Stimulated activated CD8-positive, alpha-beta memory T cell treated with anti-CD3 and anti-CD28 coated beads, Interleukin-7, amount 100 ng/mL, for 4 hours (primary cell): ENCODE results near the gene GNAT1.
"Not testable (repeated sequence)": the region's sequence is repeated elsewhere in the genome, so short reads cannot be mapped to it uniquely, and the experiment has no call there.

Source experiments
- DNase-seq, 2 donors: peaks; one replicate each; pipeline ENCODE4 v3.0.0-alpha.2; 2020; ENCODE audit warnings: low read depth in 2 of 2

GNAT1 gene

GRCh38 chr3:50203113-50203808 is 11.9 kb downstream of the GNAT1 start:
- DNase-seq: no peak

DNA sequence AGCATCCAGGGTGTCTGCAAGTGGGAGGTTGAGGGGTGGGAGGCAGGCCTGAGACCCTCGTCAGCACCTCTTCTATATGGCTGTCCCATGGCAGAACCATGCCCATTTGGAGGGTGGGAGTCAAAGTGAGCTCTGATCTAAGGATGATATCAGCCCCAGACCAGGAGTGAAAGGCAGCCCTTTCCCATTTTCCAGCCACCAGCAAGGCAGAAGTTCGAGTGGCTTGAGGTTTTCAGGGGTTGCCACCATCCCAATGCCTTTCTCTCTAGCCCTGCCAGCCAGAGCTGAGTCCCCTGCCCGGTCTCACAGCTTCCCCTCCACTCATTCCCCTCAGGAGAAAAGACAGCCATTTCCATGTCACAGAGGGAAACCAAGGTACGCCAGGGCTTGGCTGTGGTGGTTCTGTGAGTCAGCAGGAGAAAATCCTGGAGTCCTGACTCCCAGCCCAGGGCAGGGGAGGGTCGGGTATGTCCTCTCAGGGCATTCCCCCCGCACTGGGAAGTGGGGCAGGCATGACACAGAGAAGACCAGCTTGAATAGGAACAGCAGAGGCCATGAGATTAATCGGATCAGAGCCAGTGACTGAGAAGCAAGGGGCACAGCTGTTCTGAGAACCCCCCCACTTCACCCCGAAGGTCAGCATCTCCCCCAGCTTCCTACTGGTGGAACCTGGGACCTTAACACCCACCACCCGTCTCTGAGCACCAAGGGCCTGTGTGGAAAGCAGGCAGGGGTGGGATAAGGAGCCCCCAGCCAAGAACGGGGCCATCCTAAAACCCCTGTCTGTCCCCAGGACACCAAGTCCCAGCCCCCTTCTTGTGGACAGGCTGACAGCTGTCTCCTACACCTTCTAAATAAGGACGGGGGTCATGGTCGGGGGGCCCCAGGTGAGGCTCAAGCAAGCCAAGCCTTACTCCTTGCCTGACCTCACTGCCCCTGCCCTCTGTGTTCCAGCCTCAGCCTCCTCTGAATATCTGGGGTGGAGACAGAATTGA is 12.7 kb downstream of the GNAT1 start:
- no peak for DNase-seq

GRCh38 chr3:50204804-50205412 is 13.5 kb downstream of the GNAT1 start, which contains the start of gene SLC38A3:
SLC38A3 (plus strand) TSS chr3:50205271; CDS start chr3:50214200, 8,929 bp downstream.
- no peak for DNase-seq

- no peak for DNase-seq
These were observed 14.2 kb downstream of the GNAT1 start for GRCh38 chr3:50205413-50206276.

DNA sequence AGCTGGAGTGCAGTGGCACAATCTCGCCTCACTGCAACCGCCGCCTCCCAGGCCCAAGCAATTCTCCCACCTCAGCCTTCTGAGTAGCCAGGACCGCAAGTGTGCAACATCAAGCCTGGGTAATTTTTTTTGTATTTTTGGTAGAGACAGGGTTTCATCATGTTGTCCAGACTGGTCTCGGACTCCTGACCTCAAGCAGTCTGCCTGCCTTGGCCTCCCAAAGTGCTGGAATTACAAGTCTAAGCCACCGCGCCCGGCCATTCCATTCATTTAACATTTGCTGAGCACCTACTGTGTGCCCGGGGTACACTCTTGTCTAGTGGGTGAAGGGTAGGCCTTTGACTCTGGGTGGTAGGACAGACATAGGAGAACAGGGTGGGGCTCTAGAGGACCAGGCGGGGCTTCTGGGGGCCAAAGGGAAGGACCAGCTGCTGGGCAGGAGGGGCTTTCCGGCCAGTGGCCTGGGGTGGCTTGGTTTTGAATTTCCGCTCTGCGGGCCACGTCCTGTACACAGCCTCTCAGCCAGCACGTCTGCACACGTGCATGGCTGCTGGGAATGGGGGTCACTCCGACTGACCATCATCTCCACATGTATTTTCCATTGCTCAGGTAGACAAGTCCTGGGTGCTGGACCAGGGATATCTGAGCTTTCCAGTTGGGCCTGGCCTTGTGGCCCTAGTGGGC is 16.1 kb downstream of the GNAT1 start:
- DNase-seq: no peak

GRCh38 chr3:50208677-50209344 is 17.4 kb downstream of the GNAT1 start:
- DNase-seq: no peak

DNA sequence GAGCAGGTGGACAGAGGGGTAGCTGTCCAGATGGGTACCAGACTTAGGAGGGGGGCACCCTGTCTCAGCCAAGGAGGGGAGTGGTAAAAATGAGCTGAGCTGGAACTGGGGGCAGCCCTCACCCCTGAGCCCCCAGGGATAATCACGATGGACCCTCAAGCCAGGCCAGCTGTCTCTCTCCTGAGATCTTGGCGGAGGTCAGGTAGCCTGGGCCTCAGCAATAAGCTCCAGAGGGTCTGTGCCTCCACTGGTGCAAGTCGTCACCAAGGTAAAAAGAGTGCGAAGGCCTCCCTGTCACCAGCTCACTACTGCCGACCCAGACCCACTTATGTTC is 18.7 kb downstream of the GNAT1 start:
- no peak for DNase-seq

- no peak for DNase-seq
These were observed 19.3 kb downstream of the GNAT1 start for GRCh38 chr3:50210510-50211367.

DNA sequence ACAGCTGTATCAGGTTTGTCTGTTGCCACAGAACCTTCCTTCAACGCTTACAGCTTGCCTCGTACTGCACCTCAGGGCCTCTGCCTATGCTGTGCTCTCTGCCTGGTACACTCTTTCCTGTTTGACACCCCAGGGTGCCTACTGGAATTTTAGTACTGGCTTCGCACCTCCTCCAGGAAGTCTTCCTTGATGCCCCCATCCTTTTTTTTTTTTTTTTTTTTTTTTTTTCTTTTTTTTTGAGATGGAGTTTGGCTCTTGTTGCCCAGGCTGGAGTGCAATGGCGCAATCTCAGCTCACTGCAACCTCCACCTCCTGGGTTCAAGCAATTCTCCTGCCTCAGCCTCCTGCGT is 19.9 kb downstream of the GNAT1 start:
- DNase-seq: not testable (repeated sequence)

DNA sequence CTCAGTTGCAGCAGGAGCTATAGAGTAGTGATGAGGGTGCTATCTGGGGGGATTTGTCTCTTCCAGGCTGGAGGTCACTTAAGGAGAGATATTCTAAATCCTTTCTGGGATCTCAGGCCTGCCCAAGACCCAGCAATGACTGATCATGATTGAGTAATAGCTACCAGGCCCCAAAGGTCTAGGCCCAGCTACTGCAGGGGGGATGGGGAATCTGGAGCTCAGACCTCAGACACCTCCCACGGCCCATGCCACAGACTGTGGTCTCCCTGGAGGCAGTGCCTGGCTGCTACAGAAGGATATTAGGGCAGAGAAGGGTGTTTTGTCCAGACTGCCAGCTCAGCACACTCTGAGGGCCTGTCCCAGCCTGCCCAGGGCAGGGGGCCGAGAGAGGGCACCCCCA is 20.5 kb downstream of the GNAT1 start:
- DNase-seq: no peak

GRCh38 chr3:50212502-50212901 is 21.1 kb downstream of the GNAT1 start:
- no peak for DNase-seq

DNA sequence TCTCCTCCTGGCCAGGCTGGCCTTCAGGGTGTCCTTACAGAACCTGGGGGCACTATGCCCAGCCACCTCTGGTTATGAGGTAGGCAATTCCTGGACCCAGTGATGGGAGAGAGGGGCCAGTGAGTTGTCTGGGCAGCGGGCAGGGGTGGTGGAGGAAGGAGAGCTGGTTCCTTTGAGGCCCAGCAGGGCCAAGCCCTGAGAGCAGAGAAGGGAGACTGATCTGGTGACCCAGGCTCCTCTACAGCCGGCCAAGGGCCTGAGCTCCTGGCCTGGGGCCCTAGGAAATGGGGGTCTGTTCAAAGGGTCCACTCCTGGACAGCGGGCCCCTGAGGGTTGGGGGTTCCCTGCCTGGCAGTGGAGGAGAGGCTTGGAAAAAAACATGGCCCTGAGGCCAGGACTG is 21.6 kb downstream of the GNAT1 start:
- DNase-seq: no peak

DNA sequence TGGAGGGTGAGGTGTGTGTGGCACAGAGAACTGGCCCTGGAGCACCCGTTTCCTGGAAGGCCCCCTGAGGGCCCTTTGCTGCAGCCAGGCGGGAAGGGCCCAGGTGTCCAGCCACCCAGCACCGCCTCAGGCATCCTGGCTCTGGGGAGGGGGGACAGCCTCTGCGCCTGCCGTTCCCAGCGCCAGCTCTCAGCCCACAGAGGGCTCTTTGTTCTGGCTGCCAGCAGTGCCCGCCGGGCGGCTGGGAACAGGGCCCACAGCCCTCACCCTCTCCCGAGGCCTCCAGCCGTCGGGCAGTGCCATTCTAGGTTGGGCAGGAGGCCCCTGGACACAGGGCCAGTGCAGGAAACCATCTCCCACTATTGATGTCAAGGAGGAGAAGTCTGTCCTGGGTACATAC is 22.0 kb downstream of the GNAT1 start:
- no peak for DNase-seq

GRCh38 chr3:50214824-50215223 is 23.4 kb downstream of the GNAT1 start:
- no peak for DNase-seq

GRCh38 chr3:50215529-50215928 is 24.1 kb downstream of the GNAT1 start:
- DNase-seq: no peak

GRCh38 chr3:50217681-50218080 is 26.3 kb downstream of the GNAT1 start:
- DNase-seq: no peak

DNA sequence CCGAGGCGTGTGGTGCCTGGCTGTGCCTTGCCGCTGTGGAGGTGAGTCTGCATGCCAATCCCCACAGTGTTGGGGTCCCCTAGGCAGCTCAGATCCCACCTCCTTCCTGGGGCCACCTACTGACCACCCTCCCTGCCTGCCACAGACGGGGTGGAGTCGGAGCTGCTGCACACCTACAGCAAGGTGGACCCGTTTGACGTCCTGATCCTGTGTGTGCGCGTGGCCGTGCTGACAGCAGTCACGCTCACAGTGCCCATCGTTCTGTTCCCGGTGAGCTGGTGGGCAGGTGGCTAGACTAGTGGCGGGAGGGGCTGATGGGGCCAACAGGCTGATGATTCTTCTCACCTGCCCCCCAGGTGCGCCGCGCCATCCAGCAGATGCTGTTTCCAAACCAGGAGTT is 27.0 kb downstream of the GNAT1 start:
- DNase-seq: no peak

DNA sequence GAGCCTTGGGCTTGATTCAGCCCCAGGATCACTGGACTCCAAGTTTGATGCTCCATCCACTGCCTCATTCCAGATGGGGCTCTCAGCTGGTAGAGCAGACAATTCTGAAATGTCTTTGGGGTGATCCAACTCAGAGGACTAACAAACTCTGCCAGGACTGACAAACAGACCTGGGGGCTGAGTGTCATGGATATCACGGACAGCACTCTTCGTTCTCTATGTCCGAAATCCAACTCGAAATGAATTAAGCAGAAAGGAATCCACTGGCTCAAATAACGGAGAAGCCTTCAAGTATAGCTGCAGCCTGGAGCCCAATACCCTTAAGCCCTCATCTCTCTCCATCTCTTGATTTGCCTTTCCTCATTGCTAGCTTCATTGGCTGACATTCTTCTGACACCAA is 27.9 kb downstream of the GNAT1 start:
- DNase-seq: no peak

GRCh38 chr3:50220109-50220508 is 28.7 kb downstream of the GNAT1 start:
- no peak for DNase-seq

DNA sequence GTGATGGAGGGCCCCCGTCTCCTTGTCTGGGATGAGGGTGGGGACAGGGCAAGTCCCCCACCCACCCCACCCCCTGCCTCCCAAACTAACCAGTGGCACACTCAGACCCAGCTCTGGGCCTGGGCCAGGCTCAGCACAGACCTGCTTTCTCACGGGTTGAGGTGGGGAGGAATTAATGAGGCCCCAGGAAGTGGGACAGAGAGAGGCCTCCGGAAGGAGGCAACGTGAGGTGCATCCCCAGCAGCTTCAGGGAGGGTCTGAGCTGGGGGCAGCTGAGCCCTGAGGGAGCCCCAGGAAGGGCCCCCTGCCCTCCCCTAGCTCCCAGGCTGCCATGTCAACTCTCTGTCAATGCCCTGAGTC is 29.6 kb downstream of the GNAT1 start:
- no peak for DNase-seq
